GM12878 (cell line): ENCODE measurements around the gene NANOS2. TPM values are rescaled to one million over a fixed set of nuclear protein-coding genes. Genes with fewer than 3 reads are reported as not detected.

ENCODE experiments used
- ATAC-seq: fragments of 200-7000 bp; cut with Tn5 transposase; 3 replicates; pipeline ENCODE4 v1.9.1; 2020; ENCODE audit warnings: mild to moderate bottlenecking, moderate library complexity
- BruUV-seq: library from RNA; stranded (reverse); fragments of 400-500 nt; replicated peaks from 2 replicates; lab custom pipeline; 2021; lab: Mats Ljungman, UMichigan
- CTCF ChIA-PET: fragments of 300-600 bp; sonication (Branson Sonifier 250); formaldehyde crosslinking; extraction: SDS; loops from one replicate; lab custom pipeline; 2021; ENCODE audit warnings: inconsistent platforms; lab: Yijun Ruan, JAX
- POLR2A ChIA-PET: fragments of 350-600 bp; formaldehyde crosslinking; extraction: SDS; loops from one replicate; lab custom pipeline; 2021; ENCODE audit warnings: inconsistent platforms; lab: Charles Lee
- RAD21 ChIA-PET: fragments of 300-600 bp; sonication (Branson Sonifier 250); formaldehyde crosslinking; loops from one replicate; lab custom pipeline; 2023; ENCODE audit warnings: antibody characterized with exemption; ENCODE audit not compliant: unreplicated experiment; lab: Charles Lee
- SMC1A ChIA-PET: fragments of 300-600 bp; sonication (Branson Sonifier 250); formaldehyde crosslinking; loops from one replicate; lab custom pipeline; 2023; ENCODE audit not compliant: unreplicated experiment, uncharacterized antibody; lab: Charles Lee
- DNase-seq: peaks from one replicate; pipeline ENCODE4 v3.0.0-alpha.2; 2011; ENCODE audit warnings: low read depth, low spot score
- FAIRE-seq: peaks from 3 replicates; lab custom pipeline; 2011; peaks lifted over from hg19 to GRCh38; lab: Jason Lieb, UNC
- H2AFZ ChIP-seq: 2 replicates; pipeline ENCODE4 v1.6.0; 2011; ENCODE audit warnings: low read depth, low read length, control low read depth; ENCODE audit not compliant: control insufficient read depth
- H3K27ac ChIP-seq: 2 replicates; pipeline ENCODE4 v1.5.1; 2011; ENCODE audit warnings: control low read depth; ENCODE audit not compliant: control insufficient read depth, insufficient read depth
- H3K27me3 ChIP-seq, 2 experiments: replicated peaks in 1 of 2; 2 replicates each; pipeline versions ENCODE4 v1.6.0 to v1.6.1; 2011; ENCODE audit warnings: low read length in 1 of 2; ENCODE audit not compliant: control insufficient read depth in 2 of 2, insufficient read depth in 2 of 2
- H3K36me3 ChIP-seq, 2 experiments: 2 replicates each; pipeline ENCODE4 v1.5.1; 2011; ENCODE audit warnings: low read length in 1 of 2; ENCODE audit not compliant: control insufficient read depth in 2 of 2, insufficient read depth in 2 of 2
- H3K4me1 ChIP-seq: 2 replicates; pipeline ENCODE4 v1.6.1; 2011; ENCODE audit warnings: mild to moderate bottlenecking, low read length, moderate library complexity, mixed read lengths; ENCODE audit not compliant: control insufficient read depth, insufficient read depth
- H3K4me2 ChIP-seq: 2 replicates; pipeline ENCODE4 v1.6.0; 2011; ENCODE audit warnings: control low read depth; ENCODE audit not compliant: control insufficient read depth, insufficient read depth
- H3K4me3 ChIP-seq: fragments of 200-600 bp; sonication (generic); 2 replicates; pipeline ENCODE4 v1.5.1; 2016
- H3K79me2 ChIP-seq: 2 replicates; pipeline ENCODE4 v1.6.0; 2011; ENCODE audit warnings: low read length; ENCODE audit not compliant: control insufficient read depth, insufficient read depth
- H3K9ac ChIP-seq: 2 replicates; pipeline ENCODE4 v1.8.0; 2011; ENCODE audit warnings: low read length, control low read depth, mixed read lengths; ENCODE audit not compliant: control insufficient read depth, insufficient read depth
- H3K9me3 ChIP-seq: replicated peaks from 3 replicates; pipeline ENCODE4 v1.5.1; 2011; ENCODE audit warnings: mild to moderate bottlenecking, low read length; ENCODE audit not compliant: control insufficient read depth, insufficient read depth
- H4K20me1 ChIP-seq: 2 replicates; pipeline ENCODE4 v1.6.0; 2011; ENCODE audit not compliant: control insufficient read depth, insufficient read depth
- IKZF2 ChIP-seq, 2 experiments: fragments of 450-650 bp; IDR thresholded peaks; 2 replicates each; pipeline ENCODE4 v1.6.1; 2017; ENCODE audit warnings: mild to moderate bottlenecking in 2 of 2, moderate library complexity in 2 of 2
- JUNB ChIP-seq: IDR thresholded peaks from 2 replicates; pipeline ENCODE4 v1.6.1; 2016; ENCODE audit warnings: antibody characterized with exemption, mild to moderate bottlenecking
- RAD51 ChIP-seq: fragments of 450-650 bp; IDR thresholded peaks from 2 replicates; pipeline ENCODE4 v1.6.1; 2016; ENCODE audit warnings: moderate library complexity, mild to moderate bottlenecking, inconsistent platforms
- SRF ChIP-seq, 2 experiments: IDR thresholded peaks; 2 replicates each; pipeline ENCODE4 v1.6.1; 2011; ENCODE audit warnings: low read depth in 2 of 2, low read length in 2 of 2, mild to moderate bottlenecking in 1 of 2, moderate library complexity in 1 of 2
- TARDBP ChIP-seq: IDR thresholded peaks from 2 replicates; pipeline ENCODE4 v1.6.1; 2016; ENCODE audit warnings: borderline replicate concordance
- WGBS: methylation state at CpG from one replicate; pipeline ENCODE4 v1.1.6; 2016; ENCODE audit warnings: low lambda C conversion rate; ENCODE audit not compliant: insufficient replicate concordance, insufficient coverage; ENCODE audit errors: missing lambda C conversion rate; 5-methylcytosine and 5-hydroxymethylcytosine counted together
- in situ Hi-C: fragments of 300-500 bp; cut with MboI; formaldehyde crosslinking; loops from 9 replicates; pipeline ENCODE4 v1.14.3; 2018; ENCODE audit warnings: mixed read lengths
- intact Hi-C: fragments of 100-400 bp; cut with micrococcal nuclease; formaldehyde crosslinking; loops from one replicate; pipeline ENCODE4 v1.14.2; 2022; ENCODE audit not compliant: unreplicated experiment
- polyA plus RNA-seq, 11 experiments: library from polyadenylated mRNA; depleted of rRNA in 4 of 11; unstranded in 6 of 11; stranded (reverse) in 5 of 11; fragments of >200 nt; fragmentation: Nextera tagmentation in 4 of 11; fragmentation: Illumina TruSeq in 1 of 11; extraction: Ambion mirVana in 4 of 11; extraction: Trizol in 1 of 11; gene quantifications; 1 replicate in 1 of 11; 2 replicates in 10 of 11; pipeline versions ENCODE4 v1.2.1 to v1.2.3, GENCODE V29; 2011 to 2016; ENCODE audit warnings: inconsistent platforms in 2 of 11, missing spikeins in 2 of 11, low read depth in 1 of 11
- total RNA-seq, 4 experiments: library from RNA; depleted of rRNA in 3 of 4; stranded (reverse); fragments of >200 nt in 3 of 4; fragmentation: Illumina TruSeq in 1 of 4; extraction: Trizol in 1 of 4; gene quantifications; 2 replicates each; pipeline versions ENCODE4 v1.2.1 to v1.2.3, GENCODE V29; 2013 to 2021
- TF ChIP-seq, protein P1 (sequence below): fragments of 450-650 bp; IDR thresholded peaks from 2 replicates; pipeline ENCODE4 v1.6.1; 2017; ENCODE audit warnings: antibody characterized with exemption, mild to moderate bottlenecking, moderate library complexity
- TF ChIP-seq, protein P2 (sequence below): IDR thresholded peaks from 2 replicates; pipeline ENCODE4 v1.6.1; 2012; ENCODE audit warnings: mild to moderate bottlenecking, low read depth, low read length

Gene NANOS2
- total and polyA plus RNA-seq, 10 of the 15 experiments (the other 5 are each of a cell fraction or from before 2014, with no cell fraction given): not detected

DNA sequence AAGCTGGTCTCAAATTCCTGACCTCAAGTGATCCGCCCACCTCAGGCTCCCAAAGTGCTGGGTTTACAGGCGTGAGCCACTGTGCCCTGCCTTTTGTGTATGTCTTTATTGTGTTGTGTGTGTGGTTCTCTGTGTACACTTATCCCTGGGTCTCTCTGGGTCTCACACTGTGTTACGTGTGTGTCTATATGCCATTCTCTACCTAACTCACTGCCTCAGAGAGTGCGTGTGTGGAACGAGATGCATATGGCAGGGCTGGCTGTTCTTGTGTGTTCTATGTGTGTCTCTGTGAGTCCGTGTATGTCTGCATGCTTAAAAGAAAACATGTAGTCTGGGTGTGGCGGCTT is 40.0 kb downstream of the NANOS2 start:
- no peak overlapping the region for H3K4me3 ChIP-seq
- no peak for TF ChIP-seq TARDBP
- TF ChIP-seq SRF (IDR thresholded peaks at IDR 0.05; ENCODE audit: low read depth in 2 of 2, low read length in 2 of 2): no peak
- TF ChIP-seq IKZF2 (IDR thresholded peaks at IDR 0.05): no peak
- TF ChIP-seq, protein P1, sequence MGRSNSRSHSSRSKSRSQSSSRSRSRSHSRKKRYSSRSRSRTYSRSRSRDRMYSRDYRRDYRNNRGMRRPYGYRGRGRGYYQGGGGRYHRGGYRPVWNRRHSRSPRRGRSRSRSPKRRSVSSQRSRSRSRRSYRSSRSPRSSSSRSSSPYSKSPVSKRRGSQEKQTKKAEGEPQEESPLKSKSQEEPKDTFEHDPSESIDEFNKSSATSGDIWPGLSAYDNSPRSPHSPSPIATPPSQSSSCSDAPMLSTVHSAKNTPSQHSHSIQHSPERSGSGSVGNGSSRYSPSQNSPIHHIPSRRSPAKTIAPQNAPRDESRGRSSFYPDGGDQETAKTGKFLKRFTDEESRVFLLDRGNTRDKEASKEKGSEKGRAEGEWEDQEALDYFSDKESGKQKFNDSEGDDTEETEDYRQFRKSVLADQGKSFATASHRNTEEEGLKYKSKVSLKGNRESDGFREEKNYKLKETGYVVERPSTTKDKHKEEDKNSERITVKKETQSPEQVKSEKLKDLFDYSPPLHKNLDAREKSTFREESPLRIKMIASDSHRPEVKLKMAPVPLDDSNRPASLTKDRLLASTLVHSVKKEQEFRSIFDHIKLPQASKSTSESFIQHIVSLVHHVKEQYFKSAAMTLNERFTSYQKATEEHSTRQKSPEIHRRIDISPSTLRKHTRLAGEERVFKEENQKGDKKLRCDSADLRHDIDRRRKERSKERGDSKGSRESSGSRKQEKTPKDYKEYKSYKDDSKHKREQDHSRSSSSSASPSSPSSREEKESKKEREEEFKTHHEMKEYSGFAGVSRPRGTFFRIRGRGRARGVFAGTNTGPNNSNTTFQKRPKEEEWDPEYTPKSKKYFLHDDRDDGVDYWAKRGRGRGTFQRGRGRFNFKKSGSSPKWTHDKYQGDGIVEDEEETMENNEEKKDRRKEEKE: no peak
- TF ChIP-seq, protein P2, sequence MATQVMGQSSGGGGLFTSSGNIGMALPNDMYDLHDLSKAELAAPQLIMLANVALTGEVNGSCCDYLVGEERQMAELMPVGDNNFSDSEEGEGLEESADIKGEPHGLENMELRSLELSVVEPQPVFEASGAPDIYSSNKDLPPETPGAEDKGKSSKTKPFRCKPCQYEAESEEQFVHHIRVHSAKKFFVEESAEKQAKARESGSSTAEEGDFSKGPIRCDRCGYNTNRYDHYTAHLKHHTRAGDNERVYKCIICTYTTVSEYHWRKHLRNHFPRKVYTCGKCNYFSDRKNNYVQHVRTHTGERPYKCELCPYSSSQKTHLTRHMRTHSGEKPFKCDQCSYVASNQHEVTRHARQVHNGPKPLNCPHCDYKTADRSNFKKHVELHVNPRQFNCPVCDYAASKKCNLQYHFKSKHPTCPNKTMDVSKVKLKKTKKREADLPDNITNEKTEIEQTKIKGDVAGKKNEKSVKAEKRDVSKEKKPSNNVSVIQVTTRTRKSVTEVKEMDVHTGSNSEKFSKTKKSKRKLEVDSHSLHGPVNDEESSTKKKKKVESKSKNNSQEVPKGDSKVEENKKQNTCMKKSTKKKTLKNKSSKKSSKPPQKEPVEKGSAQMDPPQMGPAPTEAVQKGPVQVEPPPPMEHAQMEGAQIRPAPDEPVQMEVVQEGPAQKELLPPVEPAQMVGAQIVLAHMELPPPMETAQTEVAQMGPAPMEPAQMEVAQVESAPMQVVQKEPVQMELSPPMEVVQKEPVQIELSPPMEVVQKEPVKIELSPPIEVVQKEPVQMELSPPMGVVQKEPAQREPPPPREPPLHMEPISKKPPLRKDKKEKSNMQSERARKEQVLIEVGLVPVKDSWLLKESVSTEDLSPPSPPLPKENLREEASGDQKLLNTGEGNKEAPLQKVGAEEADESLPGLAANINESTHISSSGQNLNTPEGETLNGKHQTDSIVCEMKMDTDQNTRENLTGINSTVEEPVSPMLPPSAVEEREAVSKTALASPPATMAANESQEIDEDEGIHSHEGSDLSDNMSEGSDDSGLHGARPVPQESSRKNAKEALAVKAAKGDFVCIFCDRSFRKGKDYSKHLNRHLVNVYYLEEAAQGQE: no peak
- no peak for TF ChIP-seq RAD51
- no peak for TF ChIP-seq JUNB
- H3K27me3 ChIP-seq: no peaks in the 10 kb centered on the region
- SMC1A ChIA-PET: no interaction called here
- POLR2A ChIA-PET: interaction anchor here (1.4 kb wide), 1 partner anchor 9 kb away, joined by 3 read pairs; no protein-coding TSS in a partner anchor
- CTCF ChIA-PET: interaction anchor here (1.5 kb wide), 1 partner anchor 11 kb away, joined by 6 read pairs; the partner anchor contains the start of gene SYMPK
- FAIRE-seq (no peak), ATAC-seq (no peak), DNase-seq (no peak)
- intact Hi-C loops: no loop called here
- no peaks in the 10 kb centered on the region for H3K79me2 ChIP-seq
- H2AFZ ChIP-seq: no peak overlapping the region
- H3K4me2 ChIP-seq: no peak overlapping the region
- H3K9me3 ChIP-seq: no peaks in the 10 kb centered on the region
- H3K9ac ChIP-seq: no peak overlapping the region
- no peaks in the 10 kb centered on the region for H3K36me3 ChIP-seq
- no peaks in the 10 kb centered on the region for H4K20me1 ChIP-seq
- in situ Hi-C loops: no loop called here
- H3K27ac ChIP-seq: no peak overlapping the region
- WGBS: 38% methylated on average over 7 of the region's 7 CpGs
- no TSS peak for BruUV-seq
- peaks cover 8% of the 10 kb centered on the region for H3K4me1 ChIP-seq
- RAD21 ChIA-PET: no interaction called here
